Activated gamma-delta T cell treated with anti-CD3 and anti-CD28 coated beads, Interleukin-2, amount 50 U/mL, for 16 hours (primary cell): ENCODE measurements around the gene METTL9.
"Not testable (repeated sequence)": the region's sequence is repeated elsewhere in the genome, so short reads cannot be mapped to it uniquely, and the experiment has no call there.

ENCODE experiments used
- DNase-seq: peaks from one replicate; pipeline ENCODE4 v3.0.0-alpha.2; 2020; ENCODE audit warnings: low read depth

The METTL9 gene

GRCh38 chr16:21637032-21637968 lies 37.9 kb downstream of the METTL9 start:
- no peak for DNase-seq

- no peak for DNase-seq
Observed at GRCh38 chr16:21638573-21638975, 39.2 kb downstream of the METTL9 start.

GRCh38 chr16:21639493-21639892 lies 40.1 kb downstream of the METTL9 start:
- no peak for DNase-seq

- no peak for DNase-seq
Observed at GRCh38 chr16:21641916-21642315, 42.5 kb downstream of the METTL9 start.

GRCh38 chr16:21642861-21643260 lies 43.5 kb downstream of the METTL9 start:
- DNase-seq = no peak

GRCh38 chr16:21643785-21644184 lies 44.4 kb downstream of the METTL9 start:
- DNase-seq = no peak

- DNase-seq = no peak
Observed at GRCh38 chr16:21644674-21645073, 45.3 kb downstream of the METTL9 start.

GRCh38 chr16:21645261-21645721 lies 45.9 kb downstream of the METTL9 start:
- DNase-seq = no peak

GRCh38 chr16:21646091-21646490 lies 46.7 kb downstream of the METTL9 start:
- no peak for DNase-seq

GRCh38 chr16:21646721-21647561 lies 47.6 kb downstream of the METTL9 start:
- peak; percentile 63 for DNase-seq

- DNase-seq = no peak
Observed at GRCh38 chr16:21647562-21648164, 48.3 kb downstream of the METTL9 start.

GRCh38 chr16:21649826-21650406 lies 50.5 kb downstream of the METTL9 start:
- not testable (repeated sequence) for DNase-seq

GRCh38 chr16:21650521-21650920 lies 51.1 kb downstream of the METTL9 start:
- DNase-seq = no peak

GRCh38 chr16:21651515-21651914 lies 52.1 kb downstream of the METTL9 start:
- DNase-seq = no peak

GRCh38 chr16:21652453-21652852 lies 53.1 kb downstream of the METTL9 start, which contains the start of gene IGSF6:
TSS of gene IGSF6 (minus strand) at chr16:21652608. CDS start at chr16:21652598, 10 bp downstream.
- DNase-seq = no peak

- no peak for DNase-seq
Observed at GRCh38 chr16:21653571-21653970, 54.2 kb downstream of the METTL9 start.

GRCh38 chr16:21654466-21654865 lies 55.1 kb downstream of the METTL9 start:
- no peak for DNase-seq

- DNase-seq = no peak
Observed at GRCh38 chr16:21654881-21655280, 55.5 kb downstream of the METTL9 start.

- peak; percentile 17 for DNase-seq
Observed at GRCh38 chr16:21656795-21657768, 57.7 kb downstream of the METTL9 start.

GRCh38 chr16:21659124-21659523 lies 59.7 kb downstream of the METTL9 start:
- no peak for DNase-seq
